ENCODE data around the gene COL4A1. TPM values are rescaled to one million over a fixed set of nuclear protein-coding genes. Genes with fewer than 3 reads are reported as not detected.

COL4A1 gene
- total RNA-seq, 1 experiment from 2014 or later, result 0.12 TPM

DNA sequence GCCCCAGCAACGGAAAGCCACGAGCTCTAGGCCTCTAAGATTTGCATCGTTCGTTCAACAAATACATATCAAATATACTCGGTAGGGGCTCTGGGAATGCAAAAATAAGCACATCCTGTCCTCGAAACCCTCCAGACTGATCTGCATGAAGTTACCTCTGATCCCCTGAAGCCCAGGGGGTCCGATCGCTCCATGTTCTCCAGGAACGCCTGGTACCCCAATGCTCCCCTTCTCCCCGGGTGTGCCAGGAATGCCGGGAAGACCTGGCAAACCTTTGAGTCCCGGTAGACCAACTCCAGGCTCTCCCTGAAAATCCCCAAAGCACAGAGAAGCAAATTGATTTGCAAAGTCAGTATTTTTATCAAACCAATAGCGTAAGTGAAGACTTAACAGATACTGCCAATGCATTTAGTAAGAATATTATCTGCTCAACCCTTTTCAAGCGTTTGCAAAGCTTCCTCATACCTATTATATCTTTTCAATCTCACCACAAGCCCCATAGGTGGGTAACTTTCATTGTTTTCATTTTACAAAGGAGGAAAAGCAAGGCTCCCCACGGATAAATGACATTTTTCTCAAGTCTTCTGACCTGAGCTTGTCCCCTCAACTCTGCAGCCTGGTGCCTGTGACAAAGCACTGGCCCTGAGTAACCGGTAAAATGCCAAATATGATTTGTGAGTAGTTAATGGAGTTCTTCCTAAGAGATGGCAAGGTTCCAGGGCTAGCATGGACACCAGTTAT is 127.7 kb downstream of the COL4A1 start:
- TF ChIP-seq, protein P1, sequence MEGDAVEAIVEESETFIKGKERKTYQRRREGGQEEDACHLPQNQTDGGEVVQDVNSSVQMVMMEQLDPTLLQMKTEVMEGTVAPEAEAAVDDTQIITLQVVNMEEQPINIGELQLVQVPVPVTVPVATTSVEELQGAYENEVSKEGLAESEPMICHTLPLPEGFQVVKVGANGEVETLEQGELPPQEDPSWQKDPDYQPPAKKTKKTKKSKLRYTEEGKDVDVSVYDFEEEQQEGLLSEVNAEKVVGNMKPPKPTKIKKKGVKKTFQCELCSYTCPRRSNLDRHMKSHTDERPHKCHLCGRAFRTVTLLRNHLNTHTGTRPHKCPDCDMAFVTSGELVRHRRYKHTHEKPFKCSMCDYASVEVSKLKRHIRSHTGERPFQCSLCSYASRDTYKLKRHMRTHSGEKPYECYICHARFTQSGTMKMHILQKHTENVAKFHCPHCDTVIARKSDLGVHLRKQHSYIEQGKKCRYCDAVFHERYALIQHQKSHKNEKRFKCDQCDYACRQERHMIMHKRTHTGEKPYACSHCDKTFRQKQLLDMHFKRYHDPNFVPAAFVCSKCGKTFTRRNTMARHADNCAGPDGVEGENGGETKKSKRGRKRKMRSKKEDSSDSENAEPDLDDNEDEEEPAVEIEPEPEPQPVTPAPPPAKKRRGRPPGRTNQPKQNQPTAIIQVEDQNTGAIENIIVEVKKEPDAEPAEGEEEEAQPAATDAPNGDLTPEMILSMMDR (IDR thresholded peaks at IDR 0.05; ENCODE audit: unreplicated experiment), result no peak
- H3K36me3 Mint-ChIP-seq (ENCODE audit: insufficient read depth, unreplicated experiment), result no peaks in the 10 kb centered on the region
- no peak overlapping the region for H3K27ac Mint-ChIP-seq (ENCODE audit: unreplicated experiment)
- no peak for DNase-seq
- intact Hi-C loops (cut with micrococcal nuclease; ENCODE audit: unreplicated experiment), result no loop called here
- H3K9me3 Mint-ChIP-seq (ENCODE audit: low read depth, unreplicated experiment), result no peaks in the 10 kb centered on the region
- BruUV-seq (replicated peaks), result no TSS peak
- no peak overlapping the region for H3K4me3 Mint-ChIP-seq (ENCODE audit: low read depth, unreplicated experiment)
- H3K4me1 Mint-ChIP-seq (ENCODE audit: low read depth, unreplicated experiment), result no peaks in the 10 kb centered on the region
- no peaks in the 10 kb centered on the region for H3K27me3 Mint-ChIP-seq (ENCODE audit: unreplicated experiment)
- CTCF ChIA-PET, result no interaction called here

DNA sequence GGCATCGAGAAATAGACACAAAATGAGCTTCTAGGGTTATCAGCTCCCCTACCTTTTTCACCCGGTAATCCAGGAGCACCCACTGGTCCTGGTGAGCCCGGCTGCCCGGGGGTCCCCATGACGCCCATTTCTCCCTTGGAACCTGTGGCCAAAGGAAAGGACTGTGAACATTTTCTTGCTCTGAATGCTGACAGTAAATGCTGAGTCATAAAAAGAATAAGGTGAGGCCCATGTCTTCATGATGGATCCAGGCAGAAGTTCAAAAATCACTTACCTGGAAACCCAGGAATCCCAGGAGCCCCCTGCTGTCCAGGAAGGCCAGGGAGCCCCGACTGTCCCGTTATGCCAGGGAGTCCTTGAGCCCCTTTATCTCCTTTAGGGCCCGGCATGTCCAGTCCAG is 129.2 kb downstream of the COL4A1 start:
- TF ChIP-seq, protein P1 (IDR thresholded peaks at IDR 0.05; ENCODE audit: unreplicated experiment), result no peak
- CTCF ChIA-PET, result no interaction called here
- H3K27ac Mint-ChIP-seq (ENCODE audit: unreplicated experiment), result no peak overlapping the region

DNA sequence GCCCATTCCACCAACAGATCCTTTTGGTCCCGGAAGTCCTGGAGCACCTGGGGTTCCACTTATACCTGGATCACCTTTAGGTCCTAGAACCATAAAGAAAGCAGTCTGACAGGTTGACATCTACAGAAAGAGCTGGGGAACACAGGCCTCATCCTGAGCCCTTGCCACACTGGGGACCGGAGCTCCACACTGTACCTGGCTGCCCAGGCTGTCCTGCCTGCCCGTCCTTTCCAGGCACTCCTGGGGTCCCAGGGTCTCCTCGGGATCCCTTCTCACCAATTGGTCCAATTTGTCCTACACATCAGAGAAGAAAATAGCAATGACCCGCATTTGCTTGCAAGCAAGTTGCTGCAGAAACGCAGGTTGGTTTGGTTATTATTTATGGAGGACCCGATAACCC is 130.5 kb downstream of the COL4A1 start:
- intact Hi-C loops (cut with micrococcal nuclease; ENCODE audit: unreplicated experiment), result no loop called here
- no peaks in the 10 kb centered on the region for H3K4me1 Mint-ChIP-seq (ENCODE audit: low read depth, unreplicated experiment)
- CTCF ChIA-PET, result no interaction called here
- no peak overlapping the region for H3K27ac Mint-ChIP-seq (ENCODE audit: unreplicated experiment)
- BruUV-seq (replicated peaks), result no TSS peak
- H3K4me3 Mint-ChIP-seq (ENCODE audit: low read depth, unreplicated experiment), result no peak overlapping the region
- no peaks in the 10 kb centered on the region for H3K9me3 Mint-ChIP-seq (ENCODE audit: low read depth, unreplicated experiment)
- TF ChIP-seq, protein P1 (IDR thresholded peaks at IDR 0.05; ENCODE audit: unreplicated experiment), result no peak
- no peaks in the 10 kb centered on the region for H3K27me3 Mint-ChIP-seq (ENCODE audit: unreplicated experiment)
- no peaks in the 10 kb centered on the region for H3K36me3 Mint-ChIP-seq (ENCODE audit: insufficient read depth, unreplicated experiment)
- DNase-seq, result no peak

More for the DNA sequence above, 129.2 kb downstream of the COL4A1 start:
- no peaks in the 10 kb centered on the region for H3K9me3 Mint-ChIP-seq (ENCODE audit: low read depth, unreplicated experiment)
- no peak overlapping the region for H3K4me3 Mint-ChIP-seq (ENCODE audit: low read depth, unreplicated experiment)
- no peaks in the 10 kb centered on the region for H3K27me3 Mint-ChIP-seq (ENCODE audit: unreplicated experiment)
- H3K4me1 Mint-ChIP-seq (ENCODE audit: low read depth, unreplicated experiment), result no peaks in the 10 kb centered on the region
- H3K36me3 Mint-ChIP-seq (ENCODE audit: insufficient read depth, unreplicated experiment), result no peaks in the 10 kb centered on the region
- intact Hi-C loops (cut with micrococcal nuclease; ENCODE audit: unreplicated experiment), result no loop called here
- no TSS peak for BruUV-seq (replicated peaks)
- no peak for DNase-seq

DNA sequence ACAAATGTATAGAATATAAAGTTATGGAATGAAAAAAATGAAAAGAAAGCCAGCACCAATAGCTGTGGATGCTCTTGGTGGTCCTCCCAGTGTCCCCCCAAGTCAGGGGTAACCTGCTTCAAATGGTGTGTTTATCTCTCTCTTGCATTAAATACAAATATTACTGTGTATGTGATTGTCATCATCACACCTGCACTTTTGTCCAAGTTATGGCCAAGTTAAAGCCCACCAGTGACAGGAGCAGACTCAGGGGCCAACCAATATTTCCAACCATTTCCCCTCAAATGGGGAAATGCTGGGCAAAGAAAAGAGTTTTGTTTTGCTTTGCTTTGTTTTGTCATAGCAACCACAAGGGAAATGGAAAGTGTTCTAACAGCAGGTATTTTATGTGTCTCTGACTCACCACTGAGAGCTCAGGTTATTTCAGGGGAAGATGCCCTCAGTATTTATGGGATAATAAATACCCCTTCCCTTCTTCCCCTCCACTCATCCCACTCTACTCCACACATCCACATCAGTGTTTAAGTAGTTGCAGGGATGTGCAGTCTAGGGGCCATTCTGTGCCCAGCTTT is 133.6 kb downstream of the COL4A1 start:
- Mint-ChIP-seq H3K27me3 (ENCODE audit: unreplicated experiment) (no peaks in the 10 kb centered on the region), H3K4me1 (ENCODE audit: low read depth, unreplicated experiment) (no peaks in the 10 kb centered on the region), H3K36me3 (ENCODE audit: insufficient read depth, unreplicated experiment) (no peaks in the 10 kb centered on the region), H3K4me3 (ENCODE audit: low read depth, unreplicated experiment) (no peak overlapping the region), H3K9me3 (ENCODE audit: low read depth, unreplicated experiment) (no peaks in the 10 kb centered on the region), H3K27ac (ENCODE audit: unreplicated experiment) (no peak overlapping the region)
- TF ChIP-seq, protein P1 (IDR thresholded peaks at IDR 0.05; ENCODE audit: unreplicated experiment), result no peak
- no TSS peak for BruUV-seq (replicated peaks)
- DNase-seq, result no peak
- CTCF ChIA-PET, result no interaction called here
- intact Hi-C loops (cut with micrococcal nuclease; ENCODE audit: unreplicated experiment), result no loop called here

Data from Calu3 (cell line).